AG09309 (cell line): ENCODE results near the gene PRR11.
"Not testable (repeated sequence)": the region's sequence is repeated elsewhere in the genome, so short reads cannot be mapped to it uniquely, and the experiment has no call there.

Experiments
- DNase-seq: peaks from one replicate; pipeline ENCODE4 v3.0.0-alpha.2; 2010; ENCODE audit warnings: low read depth
- H3K4me3 ChIP-seq: 2 replicates; pipeline ENCODE4 v1.5.1; 2011; ENCODE audit warnings: mild to moderate bottlenecking, low read depth, low read length, moderate library complexity; ENCODE audit not compliant: control insufficient read depth
- TF ChIP-seq, protein P1 (sequence below): IDR thresholded peaks from 2 replicates; pipeline ENCODE4 v1.5.1; 2011; ENCODE audit warnings: mild to moderate bottlenecking, low read depth, low read length, inconsistent platforms; ENCODE audit not compliant: insufficient read depth, control insufficient read depth; ENCODE audit errors: missing control alignments

The PRR11 gene

GRCh38 chr17:59221159-59221847 lies 65.8 kb downstream of the PRR11 start:
- H3K4me3 ChIP-seq = peak overlapping the region; percentile 86
- TF ChIP-seq, protein P1, sequence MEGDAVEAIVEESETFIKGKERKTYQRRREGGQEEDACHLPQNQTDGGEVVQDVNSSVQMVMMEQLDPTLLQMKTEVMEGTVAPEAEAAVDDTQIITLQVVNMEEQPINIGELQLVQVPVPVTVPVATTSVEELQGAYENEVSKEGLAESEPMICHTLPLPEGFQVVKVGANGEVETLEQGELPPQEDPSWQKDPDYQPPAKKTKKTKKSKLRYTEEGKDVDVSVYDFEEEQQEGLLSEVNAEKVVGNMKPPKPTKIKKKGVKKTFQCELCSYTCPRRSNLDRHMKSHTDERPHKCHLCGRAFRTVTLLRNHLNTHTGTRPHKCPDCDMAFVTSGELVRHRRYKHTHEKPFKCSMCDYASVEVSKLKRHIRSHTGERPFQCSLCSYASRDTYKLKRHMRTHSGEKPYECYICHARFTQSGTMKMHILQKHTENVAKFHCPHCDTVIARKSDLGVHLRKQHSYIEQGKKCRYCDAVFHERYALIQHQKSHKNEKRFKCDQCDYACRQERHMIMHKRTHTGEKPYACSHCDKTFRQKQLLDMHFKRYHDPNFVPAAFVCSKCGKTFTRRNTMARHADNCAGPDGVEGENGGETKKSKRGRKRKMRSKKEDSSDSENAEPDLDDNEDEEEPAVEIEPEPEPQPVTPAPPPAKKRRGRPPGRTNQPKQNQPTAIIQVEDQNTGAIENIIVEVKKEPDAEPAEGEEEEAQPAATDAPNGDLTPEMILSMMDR = no peak
- DNase-seq = no peak

- TF ChIP-seq, protein P1 = no peak
- DNase-seq = no peak
- no peak overlapping the region for H3K4me3 ChIP-seq
Measured at GRCh38 chr17:59223813-59224212, 68.3 kb downstream of the PRR11 start.

DNA sequence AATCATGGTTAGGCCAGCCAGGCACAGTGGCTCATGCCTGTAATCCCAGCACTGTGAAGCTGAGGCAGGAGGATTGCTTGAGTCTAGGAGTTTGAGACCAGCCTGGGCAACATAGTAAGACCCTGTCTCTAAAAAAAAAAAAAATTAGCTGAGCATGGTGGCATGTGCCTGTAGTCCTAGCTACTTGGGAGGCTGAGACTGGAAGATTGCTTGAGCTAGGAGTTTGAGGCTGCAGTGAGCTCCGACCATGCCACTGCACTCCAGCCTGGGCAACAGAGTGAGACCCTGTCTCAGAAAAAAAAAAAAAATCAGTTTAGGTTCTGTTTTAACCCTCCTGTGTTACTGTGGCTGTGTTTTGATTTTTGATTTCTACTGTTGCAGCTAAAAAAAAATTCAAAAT lies 73.0 kb downstream of the PRR11 start:
- H3K4me3 ChIP-seq, DNase-seq: not testable (repeated sequence)

DNA sequence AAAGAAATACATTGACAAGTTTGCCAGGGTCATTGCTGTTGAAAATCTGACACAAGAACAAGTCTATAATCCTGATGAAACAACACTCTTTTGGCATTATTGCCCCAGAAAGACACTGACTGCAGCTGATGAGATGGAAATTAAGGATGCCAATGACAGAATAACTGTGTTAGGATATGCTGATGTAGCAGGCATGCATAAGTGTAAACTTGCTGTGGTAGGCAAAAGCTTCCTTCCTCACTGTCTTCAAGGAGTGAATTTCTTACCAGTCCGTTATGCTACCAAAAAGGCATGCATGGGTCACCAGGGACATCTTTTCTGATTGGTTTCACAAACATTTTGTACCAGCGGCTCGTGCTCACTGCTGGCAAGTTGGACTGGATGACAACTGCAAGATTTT lies 75.2 kb downstream of the PRR11 start:
- no peak for DNase-seq
- no peak overlapping the region for H3K4me3 ChIP-seq
- TF ChIP-seq, protein P1 = no peak

DNA sequence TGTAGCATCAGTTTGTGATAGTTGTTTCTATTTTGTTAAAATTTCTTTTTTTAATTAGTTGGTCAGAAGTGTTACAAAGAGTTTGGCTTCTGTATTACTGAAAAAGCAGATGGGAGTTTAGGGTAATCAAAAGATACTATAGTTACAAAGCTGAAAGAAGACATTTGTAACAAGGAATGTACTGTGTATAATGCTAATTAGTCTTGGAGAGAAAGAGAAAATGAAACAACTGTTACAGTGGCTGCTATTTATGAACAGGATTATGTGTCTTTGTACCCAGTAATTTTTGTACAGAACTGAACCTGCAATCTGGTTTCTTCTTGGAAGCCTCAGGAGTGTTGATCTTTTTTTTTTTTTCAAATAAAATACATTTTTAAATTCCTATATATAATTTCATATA lies 79.1 kb downstream of the PRR11 start:
- no peak overlapping the region for H3K4me3 ChIP-seq
- TF ChIP-seq, protein P1 = no peak
- no peak for DNase-seq

DNA sequence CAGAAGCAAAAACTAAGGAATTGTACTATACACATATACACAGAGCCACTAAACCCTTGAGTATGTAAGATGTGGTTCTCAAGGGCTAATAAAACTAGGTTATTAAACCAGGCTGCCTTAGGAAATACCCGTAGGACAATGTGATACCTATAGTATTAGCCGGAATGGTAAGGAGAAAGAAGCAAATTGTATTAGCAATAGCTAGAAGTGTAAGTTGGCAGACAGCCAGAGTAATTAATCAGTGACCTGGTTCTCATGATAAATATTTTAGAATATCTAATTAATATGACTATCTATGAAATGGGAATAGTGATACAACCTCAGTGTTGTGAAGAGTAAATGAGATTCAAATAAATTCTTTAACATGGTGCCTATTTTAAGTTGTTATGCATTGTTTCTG lies 83.4 kb downstream of the PRR11 start:
- TF ChIP-seq, protein P1 = no peak
- DNase-seq = no peak
- H3K4me3 ChIP-seq = no peak overlapping the region

DNA sequence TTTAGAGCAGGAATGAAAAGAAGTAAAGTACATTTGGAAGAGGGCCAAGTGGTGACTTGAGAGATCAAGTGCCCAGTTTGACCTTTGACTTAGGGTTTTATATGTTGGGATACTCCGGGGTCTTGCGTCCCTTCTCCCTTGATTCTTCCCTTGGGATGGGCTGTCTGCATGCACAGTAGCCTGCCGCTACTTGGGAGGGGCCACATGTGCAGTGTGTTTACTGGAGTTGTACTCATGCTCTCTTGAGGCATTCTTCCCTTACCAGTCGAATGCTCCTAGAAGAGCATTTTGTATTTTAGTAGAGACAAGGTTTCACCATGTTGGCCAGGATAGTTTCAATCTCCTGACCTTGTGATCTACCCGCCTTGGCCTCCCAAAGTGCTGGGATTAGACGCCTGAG lies 88.5 kb downstream of the PRR11 start:
- H3K4me3 ChIP-seq = no peak overlapping the region
- TF ChIP-seq, protein P1 = no peak
- no peak for DNase-seq
